OCI-LY7 (cell line): ENCODE data around the gene TNS3. TPM values are rescaled to one million over a fixed set of nuclear protein-coding genes. Genes with fewer than 3 reads are reported as not detected.
"Not testable (repeated sequence)": the region's sequence is repeated elsewhere in the genome, so short reads cannot be mapped to it uniquely, and the experiment has no call there.

Experiments
- BruUV-seq: library from RNA; stranded (reverse); fragments of 400-500 nt; replicated peaks from 2 replicates; lab custom pipeline; 2021; lab: Mats Ljungman, UMichigan
- CTCF ChIA-PET: fragments of 300-600 bp; sonication (Branson Sonifier 250); formaldehyde crosslinking; loops from one replicate; lab custom pipeline; 2022; ENCODE audit warnings: antibody characterized with exemption; ENCODE audit not compliant: unreplicated experiment; lab: Charles Lee
- POLR2A ChIA-PET: fragments of 300-600 bp; sonication (Branson Sonifier 250); formaldehyde crosslinking; loops from one replicate; lab custom pipeline; 2022; ENCODE audit warnings: antibody characterized with exemption; lab: Charles Lee
- DNase-seq: peaks from one replicate; pipeline ENCODE4 v3.0.0-alpha.2; 2015; ENCODE audit warnings: low spot score
- H2AFZ ChIP-seq: fragments of 200-600 bp; sonication (generic), shearing (Covaris generic); 2 replicates; pipeline ENCODE4 v1.6.1; 2014; ENCODE audit warnings: mild to moderate bottlenecking, antibody characterized with exemption, low read length, moderate library complexity
- H3K27ac ChIP-seq: fragments of 200-600 bp; sonication (generic); 2 replicates; pipeline ENCODE4 v1.5.1; 2014; ENCODE audit warnings: mixed run types, low read depth, mild to moderate bottlenecking, moderate library complexity, low read length, inconsistent platforms; ENCODE audit not compliant: poor library complexity, severe bottlenecking
- H3K36me3 ChIP-seq: fragments of 200-600 bp; sonication (generic); 2 replicates; pipeline ENCODE4 v1.6.1; 2014; ENCODE audit warnings: mild to moderate bottlenecking, antibody characterized with exemption, low read length, moderate library complexity, mixed read lengths; ENCODE audit not compliant: insufficient read depth
- H3K4me1 ChIP-seq: fragments of 200-600 bp; sonication (generic); 2 replicates; pipeline ENCODE4 v1.5.1; 2014; ENCODE audit warnings: mild to moderate bottlenecking, low read length; ENCODE audit not compliant: insufficient read depth, poor library complexity, severe bottlenecking
- H3K4me2 ChIP-seq: fragments of 200-600 bp; sonication (generic); 2 replicates; pipeline ENCODE4 v1.6.1; 2014; ENCODE audit warnings: mild to moderate bottlenecking, low read length
- H3K4me3 ChIP-seq: fragments of 200-600 bp; sonication (generic); 2 replicates; pipeline ENCODE4 v1.5.1; 2014; ENCODE audit warnings: mild to moderate bottlenecking, low read depth, low read length; ENCODE audit not compliant: poor library complexity, severe bottlenecking
- H3K79me2 ChIP-seq: fragments of 200-600 bp; sonication (generic); 2 replicates; pipeline ENCODE4 v1.6.1; 2016; ENCODE audit warnings: low read depth, mild to moderate bottlenecking, low read length, moderate library complexity, mixed read lengths; ENCODE audit not compliant: insufficient read depth
- H3K9me2 ChIP-seq: fragments of 200-600 bp; sonication (generic); 2 replicates; pipeline ENCODE4 v1.6.1; 2016; ENCODE audit warnings: mild to moderate bottlenecking, low read length, mixed read lengths; ENCODE audit not compliant: insufficient read depth
- H3K9me3 ChIP-seq: fragments of 200-600 bp; sonication (generic); 2 replicates; pipeline ENCODE4 v1.6.1; 2014; ENCODE audit warnings: mild to moderate bottlenecking, mixed run types, low read length, mixed read lengths
- H4K20me1 ChIP-seq: fragments of 200-600 bp; sonication (generic); 2 replicates; pipeline ENCODE4 v1.6.1; 2014; ENCODE audit warnings: mild to moderate bottlenecking, antibody characterized with exemption, low read length, moderate library complexity, mixed read lengths; ENCODE audit not compliant: insufficient read depth
- EZH2phosphoT487 ChIP-seq: fragments of 200-600 bp; sonication (generic); IDR thresholded peaks from 2 replicates; pipeline ENCODE4 v1.6.1; 2018; ENCODE audit warnings: low read depth, borderline replicate concordance, mild to moderate bottlenecking, mixed run types, antibody characterized with exemption, low read length, moderate library complexity, mixed read lengths
- intact Hi-C: fragments of 100-400 bp; cut with micrococcal nuclease; formaldehyde crosslinking; loops from one replicate; pipeline ENCODE4 v1.10.0; 2022; ENCODE audit not compliant: unreplicated experiment
- total RNA-seq, 2 experiments: library from RNA; depleted of rRNA in 1 of 2; stranded (reverse); fragments of >200 nt in 1 of 2; shearing (Covaris generic) in 1 of 2; gene quantifications; 2 replicates each; pipeline ENCODE4 v1.2.3, GENCODE V29; 2014 to 2022
- TF ChIP-seq, protein P1 (sequence below): fragments of 200-600 bp; sonication (generic); conservative IDR thresholded peaks from 2 replicates; pipeline ENCODE4 v1.5.1; 2014; ENCODE audit warnings: mild to moderate bottlenecking, antibody characterized with exemption, low read length, moderate library complexity, mixed read lengths

TNS3 gene
- total RNA-seq, 2 experiments from 2014 or later = 9.5 to 42.1 TPM

GRCh38 chr7:47591655-47592572 lies 10.0 kb upstream of the TNS3 start:
- no peaks in the 10 kb centered on the region for H4K20me1 ChIP-seq
- POLR2A ChIA-PET = interaction anchor here (0.7 to 1.7 kb wide), 7 partner anchors 8 to 76 kb away, joined by 3 to 4 read pairs (median 4); no protein-coding TSS in a partner anchor
- no peak overlapping the region for H2AFZ ChIP-seq
- no peak overlapping the region for H3K4me3 ChIP-seq
- DNase-seq = no peak
- H3K9me3 ChIP-seq = peaks cover 6% of the 10 kb centered on the region; the same call in 1 of the 2 replicates
- no peak for TF ChIP-seq EZH2phosphoT487
- TF ChIP-seq, protein P1, sequence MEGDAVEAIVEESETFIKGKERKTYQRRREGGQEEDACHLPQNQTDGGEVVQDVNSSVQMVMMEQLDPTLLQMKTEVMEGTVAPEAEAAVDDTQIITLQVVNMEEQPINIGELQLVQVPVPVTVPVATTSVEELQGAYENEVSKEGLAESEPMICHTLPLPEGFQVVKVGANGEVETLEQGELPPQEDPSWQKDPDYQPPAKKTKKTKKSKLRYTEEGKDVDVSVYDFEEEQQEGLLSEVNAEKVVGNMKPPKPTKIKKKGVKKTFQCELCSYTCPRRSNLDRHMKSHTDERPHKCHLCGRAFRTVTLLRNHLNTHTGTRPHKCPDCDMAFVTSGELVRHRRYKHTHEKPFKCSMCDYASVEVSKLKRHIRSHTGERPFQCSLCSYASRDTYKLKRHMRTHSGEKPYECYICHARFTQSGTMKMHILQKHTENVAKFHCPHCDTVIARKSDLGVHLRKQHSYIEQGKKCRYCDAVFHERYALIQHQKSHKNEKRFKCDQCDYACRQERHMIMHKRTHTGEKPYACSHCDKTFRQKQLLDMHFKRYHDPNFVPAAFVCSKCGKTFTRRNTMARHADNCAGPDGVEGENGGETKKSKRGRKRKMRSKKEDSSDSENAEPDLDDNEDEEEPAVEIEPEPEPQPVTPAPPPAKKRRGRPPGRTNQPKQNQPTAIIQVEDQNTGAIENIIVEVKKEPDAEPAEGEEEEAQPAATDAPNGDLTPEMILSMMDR = no peak
- intact Hi-C loops = no loop called here
- no TSS peak for BruUV-seq
- no peak overlapping the region for H3K27ac ChIP-seq
- no peaks in the 10 kb centered on the region for H3K9me2 ChIP-seq
- H3K4me2 ChIP-seq = no peak overlapping the region
- H3K4me1 ChIP-seq = peaks cover 26% of the 10 kb centered on the region
- H3K79me2 ChIP-seq = no peaks in the 10 kb centered on the region
- no peaks in the 10 kb centered on the region; the same call in 1 of the 2 replicates for H3K36me3 ChIP-seq
- CTCF ChIA-PET = no interaction called here

DNA sequence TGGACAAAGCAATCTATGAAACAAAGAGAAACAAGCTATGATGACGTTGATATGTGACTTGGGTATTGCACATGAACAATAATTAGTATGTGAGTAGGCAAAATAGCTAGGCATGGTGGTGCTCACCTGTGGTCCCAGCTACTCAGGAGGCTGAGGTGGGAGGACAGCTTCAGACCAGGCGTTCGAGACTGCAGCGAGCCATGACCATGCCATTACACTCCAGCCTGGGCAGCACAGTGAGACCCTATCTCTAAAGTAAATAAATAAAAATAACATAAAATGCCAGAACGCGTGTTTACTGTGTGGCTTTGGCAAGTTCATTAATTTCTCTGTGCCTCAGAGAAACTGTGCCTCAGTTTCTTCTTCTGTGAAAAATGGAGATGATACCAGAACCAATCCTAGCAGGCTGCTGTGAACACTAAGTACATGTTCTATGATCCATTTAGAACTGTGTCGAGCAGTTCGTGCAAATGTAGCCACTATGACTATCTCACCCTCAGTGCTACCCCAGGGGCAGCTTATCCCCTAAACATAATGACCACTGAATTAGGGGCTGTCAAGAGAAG lies 9.3 kb upstream of the TNS3 start:
- TF ChIP-seq, protein P1 = no peak
- no peak for TF ChIP-seq EZH2phosphoT487
- Histone ChIP-seq H2AFZ (no peak overlapping the region), H3K36me3 (no peaks in the 10 kb centered on the region), H3K79me2 (no peaks in the 10 kb centered on the region), H3K4me1 (peaks cover 31% of the 10 kb centered on the region), H3K4me2 (no peak overlapping the region), H4K20me1 (no peaks in the 10 kb centered on the region), H3K9me3 (no peaks in the 10 kb centered on the region), H3K27ac (no peak overlapping the region), H3K9me2 (no peaks in the 10 kb centered on the region), H3K4me3 (no peak overlapping the region)
- intact Hi-C loops = no loop called here
- POLR2A ChIA-PET = interaction anchor here (0.6 to 1.7 kb wide), 4 partner anchors 9 to 104 kb away, joined by 3 to 4 read pairs (median 4); no protein-coding TSS in a partner anchor
- no peak for DNase-seq
- CTCF ChIA-PET = interaction anchor here (0.6 to 2.4 kb wide), 2 partner anchors 10 to 15 kb away, joined by 3 to 7 read pairs; no protein-coding TSS in a partner anchor
- no TSS peak for BruUV-seq

GRCh38 chr7:47590215-47590614 lies 8.3 kb upstream of the TNS3 start:
- H3K4me3 ChIP-seq, H3K36me3 ChIP-seq, H3K9me2 ChIP-seq, H3K27ac ChIP-seq, H4K20me1 ChIP-seq, intact Hi-C loops, H3K9me3 ChIP-seq, BruUV-seq, DNase-seq, H3K79me2 ChIP-seq: not testable (repeated sequence)
- CTCF ChIA-PET = interaction anchor here (0.5 to 2.4 kb wide), 2 partner anchors 11 to 69 kb away, joined by 3 to 7 read pairs; no protein-coding TSS in a partner anchor
- Histone ChIP-seq H3K4me1 (peaks cover 33% of the 10 kb centered on the region), H2AFZ (peak overlapping the region; percentile 33; the same call in 1 of the 2 replicates), H3K4me2 (peak overlapping the region; percentile 45)
- POLR2A ChIA-PET = interaction anchor here (0.6 to 1.5 kb wide), 6 partner anchors 9 to 1879 kb away, joined by 3 to 5 read pairs (median 4); partner anchors contain the start of gene TNS3
